PC-3 (cell line): Measurements from ENCODE around the gene C16orf74.

Source experiments
- EZH2 ChIP-seq: fragments of 300-600 bp; sonication (generic); IDR thresholded peaks from one replicate; pipeline ENCODE4 v1.6.1; 2017; ENCODE audit warnings: antibody characterized with exemption, mild to moderate bottlenecking, low read length; ENCODE audit not compliant: unreplicated experiment
- EZH2phosphoT487 ChIP-seq: fragments of 300-600 bp; sonication (generic); IDR thresholded peaks from 2 replicates; pipeline ENCODE4 v1.6.1; 2018; ENCODE audit warnings: mild to moderate bottlenecking, antibody characterized with exemption, low read length, borderline replicate concordance
- TF ChIP-seq, protein P1 (sequence below): fragments of 300-600 bp; sonication (generic); conservative IDR thresholded peaks from 2 replicates; pipeline ENCODE4 v1.5.1; 2017; ENCODE audit warnings: antibody characterized with exemption, low read depth, mild to moderate bottlenecking, low read length

DNA sequence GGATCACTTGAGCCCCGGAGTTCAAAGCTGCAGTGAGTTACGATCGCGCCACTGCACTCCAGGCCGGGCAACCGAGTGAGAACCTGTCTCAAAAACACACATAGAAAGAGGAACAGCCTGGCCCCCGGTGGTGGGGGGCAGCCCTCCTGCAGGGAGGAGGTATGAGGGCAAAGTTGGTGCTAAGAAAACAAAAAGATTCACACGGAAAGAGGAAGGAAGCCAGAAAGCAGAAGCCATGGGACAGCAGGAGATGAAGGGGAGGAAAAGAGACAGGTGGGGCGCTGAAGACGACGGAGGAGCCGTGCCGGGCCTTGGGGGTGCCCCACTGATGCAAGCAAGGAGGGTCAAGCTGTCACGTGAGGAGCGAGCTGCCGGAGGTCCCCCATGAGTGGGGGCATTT is 8.2 kb upstream of the C16orf74 start:
- TF ChIP-seq EZH2phosphoT487 (no peak), EZH2 (no peak)
- TF ChIP-seq, protein P1, sequence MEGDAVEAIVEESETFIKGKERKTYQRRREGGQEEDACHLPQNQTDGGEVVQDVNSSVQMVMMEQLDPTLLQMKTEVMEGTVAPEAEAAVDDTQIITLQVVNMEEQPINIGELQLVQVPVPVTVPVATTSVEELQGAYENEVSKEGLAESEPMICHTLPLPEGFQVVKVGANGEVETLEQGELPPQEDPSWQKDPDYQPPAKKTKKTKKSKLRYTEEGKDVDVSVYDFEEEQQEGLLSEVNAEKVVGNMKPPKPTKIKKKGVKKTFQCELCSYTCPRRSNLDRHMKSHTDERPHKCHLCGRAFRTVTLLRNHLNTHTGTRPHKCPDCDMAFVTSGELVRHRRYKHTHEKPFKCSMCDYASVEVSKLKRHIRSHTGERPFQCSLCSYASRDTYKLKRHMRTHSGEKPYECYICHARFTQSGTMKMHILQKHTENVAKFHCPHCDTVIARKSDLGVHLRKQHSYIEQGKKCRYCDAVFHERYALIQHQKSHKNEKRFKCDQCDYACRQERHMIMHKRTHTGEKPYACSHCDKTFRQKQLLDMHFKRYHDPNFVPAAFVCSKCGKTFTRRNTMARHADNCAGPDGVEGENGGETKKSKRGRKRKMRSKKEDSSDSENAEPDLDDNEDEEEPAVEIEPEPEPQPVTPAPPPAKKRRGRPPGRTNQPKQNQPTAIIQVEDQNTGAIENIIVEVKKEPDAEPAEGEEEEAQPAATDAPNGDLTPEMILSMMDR = no peak
